ENCODE measurements around the gene MMRN2. TPM values are rescaled to one million over a fixed set of nuclear protein-coding genes. Genes with fewer than 3 reads are reported as not detected.

The MMRN2 gene
- total and polyA plus RNA-seq, 8 donors: 3.2 to 7.4 (median 5.0) TPM

GRCh38 chr10:86961481-86962091 is 4.2 kb upstream of the MMRN2 start:
- WGBS, 2 donors: 78 to 81% methylated on average over 11 to 12 of the region's 12 CpGs
- peak in 2 of 6 donors; percentile 49 to 63 for DNase-seq
- TF ChIP-seq CTCF (IDR thresholded peaks at IDR 0.05): no peak
- no peak overlapping the region for H3K27ac ChIP-seq
- no peaks in the 10 kb centered on the region for H3K9me3 ChIP-seq
- H3K36me3 ChIP-seq: no peaks in the 10 kb centered on the region
- FAIRE-seq: no peak
- H3K4me1 ChIP-seq: peaks cover 0 to 3% (median 0%) of the 10 kb centered on the region in 3 donors
- no peak for ATAC-seq
- intact Hi-C loops (cut with DNase I): loop anchor here in 1 of 3 donors (5.0 kb wide), 1 partner anchor 269 kb away; no protein-coding TSS in a partner anchor
- H3K27me3 ChIP-seq: no peaks in the 10 kb centered on the region
- H3K4me3 ChIP-seq: no peak overlapping the region

- H3K36me3 ChIP-seq: no peaks in the 10 kb centered on the region
- intact Hi-C loops (cut with DNase I): loop anchor here in 1 of 3 donors (5.0 kb wide), 1 partner anchor 269 kb away; no protein-coding TSS in a partner anchor
- FAIRE-seq: no peak
- no peaks in the 10 kb centered on the region for H3K9me3 ChIP-seq
- no peaks in the 10 kb centered on the region for H3K4me1 ChIP-seq
- no peak for TF ChIP-seq CTCF (IDR thresholded peaks at IDR 0.05)
- 52 to 55% methylated on average over 9 of the region's 9 CpGs for WGBS, 2 donors
- H3K4me3 ChIP-seq: no peak overlapping the region
- DNase-seq: peak in 2 of 6 donors; percentile 28 to 31
- no peak overlapping the region for H3K27ac ChIP-seq
- H3K27me3 ChIP-seq: no peaks in the 10 kb centered on the region
- peak in 1 of 4 donors; percentile 11 for ATAC-seq
These were observed 3.5 kb upstream of the MMRN2 start for GRCh38 chr10:86960863-86961434.

- ATAC-seq (peak; percentile 75 to 90 (median 80)), FAIRE-seq (no peak), DNase-seq (peak in 3 of 6 donors; percentile 56 to 70 (median 63))
- intact Hi-C loops (cut with DNase I): loop anchor here in 1 of 3 donors (5.0 kb wide), 1 partner anchor 268 kb away; no protein-coding TSS in a partner anchor
- WGBS, 2 donors: 64 to 69% methylated on average over 37 of the region's 37 CpGs
- TF ChIP-seq CTCF (IDR thresholded peaks at IDR 0.05): peak; percentile 79 to 83 (median 81)
- Histone ChIP-seq H3K27ac (no peak overlapping the region), H3K4me1 (no peaks in the 10 kb centered on the region), H3K27me3 (no peaks in the 10 kb centered on the region), H3K36me3 (no peaks in the 10 kb centered on the region), H3K9me3 (no peaks in the 10 kb centered on the region), H3K4me3 (no peak overlapping the region)
These were observed 2.8 kb upstream of the MMRN2 start for GRCh38 chr10:86960003-86960862.

GRCh38 chr10:86959737-86960002 is 2.3 kb upstream of the MMRN2 start:
- H3K36me3 ChIP-seq: no peaks in the 10 kb centered on the region
- H3K9me3 ChIP-seq: no peaks in the 10 kb centered on the region
- WGBS, 2 donors: 57 to 78% methylated on average over 2 of the region's 2 CpGs
- no peaks in the 10 kb centered on the region for H3K4me1 ChIP-seq
- no peak overlapping the region for H3K27ac ChIP-seq
- no peak overlapping the region for H3K4me3 ChIP-seq
- no peak for TF ChIP-seq CTCF (IDR thresholded peaks at IDR 0.05)
- FAIRE-seq (no peak), DNase-seq (no peak), ATAC-seq (no peak)
- H3K27me3 ChIP-seq: no peaks in the 10 kb centered on the region
- intact Hi-C loops (cut with DNase I): loop anchor here in 1 of 3 donors (5.0 kb wide), 1 partner anchor 267 kb away; no protein-coding TSS in a partner anchor

Measured in pancreas (tissue), 10 donors.